ENCODE measurements around the gene TP53INP2. TPM values are rescaled to one million over a fixed set of nuclear protein-coding genes. Genes with fewer than 3 reads are reported as not detected.
A peak's percentile ranks its signal among the peaks of the same experiment; 100 is the strongest.
"Not testable (repeated sequence)": the region's sequence is repeated elsewhere in the genome, so short reads cannot be mapped to it uniquely, and the experiment has no call there.

TP53INP2 gene
- total and polyA plus RNA-seq, 12 donors, result 31.7 to 174 (median 129) TPM

DNA sequence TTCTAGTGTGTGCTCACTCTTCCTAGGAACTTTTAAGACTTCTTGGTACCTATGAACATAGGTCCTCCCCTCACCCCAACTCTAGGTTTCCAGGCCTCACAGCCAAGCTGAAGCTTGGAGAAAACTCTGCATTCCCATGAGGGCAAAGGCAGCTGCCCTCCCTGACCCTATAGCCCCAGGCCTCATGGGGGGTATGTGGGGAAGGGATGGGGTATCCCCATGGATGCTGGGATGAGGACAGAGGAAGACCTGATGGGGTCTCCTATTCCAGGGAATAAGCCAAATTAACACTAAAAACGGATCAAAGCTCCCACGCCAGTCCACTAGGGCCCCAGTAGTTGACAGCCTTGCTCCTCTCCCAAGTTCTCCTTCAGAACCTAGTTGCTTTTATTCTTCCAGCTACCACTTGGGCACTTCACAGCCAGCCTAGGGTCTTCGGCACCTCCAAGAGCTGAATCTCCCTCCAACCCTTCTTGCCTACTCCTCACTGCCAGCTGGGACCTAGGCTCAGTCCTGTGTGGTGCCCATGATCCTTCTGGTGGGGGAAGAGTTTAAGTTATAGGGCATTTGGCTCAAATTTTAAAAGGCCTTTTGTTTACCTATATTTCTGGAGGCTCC is 7.8 kb downstream of the TP53INP2 start:
- DNase-seq, result no peak
- no peaks in the 10 kb centered on the region for H3K9me3 ChIP-seq
- H3K27me3 ChIP-seq, result no peaks in the 10 kb centered on the region
- intact Hi-C loops (cut with DNase I), result no loop called here
- no peak for ATAC-seq
- peak overlapping the region in 3 of 10 donors; percentile 37 to 100 (median 57) for H3K27ac ChIP-seq
- no peak overlapping the region for H3K4me3 ChIP-seq
- no peak for TF ChIP-seq CTCF (IDR thresholded peaks at IDR 0.05)
- 96 to 99% methylated on average over 3 of the region's 3 CpGs for WGBS, 2 donors
- H3K36me3 ChIP-seq, result peaks cover 0 to 66% (median 16%) of the 10 kb centered on the region in 9 donors
- H3K4me1 ChIP-seq, result peaks cover 5 to 68% (median 51%) of the 10 kb centered on the region in 9 donors

DNA sequence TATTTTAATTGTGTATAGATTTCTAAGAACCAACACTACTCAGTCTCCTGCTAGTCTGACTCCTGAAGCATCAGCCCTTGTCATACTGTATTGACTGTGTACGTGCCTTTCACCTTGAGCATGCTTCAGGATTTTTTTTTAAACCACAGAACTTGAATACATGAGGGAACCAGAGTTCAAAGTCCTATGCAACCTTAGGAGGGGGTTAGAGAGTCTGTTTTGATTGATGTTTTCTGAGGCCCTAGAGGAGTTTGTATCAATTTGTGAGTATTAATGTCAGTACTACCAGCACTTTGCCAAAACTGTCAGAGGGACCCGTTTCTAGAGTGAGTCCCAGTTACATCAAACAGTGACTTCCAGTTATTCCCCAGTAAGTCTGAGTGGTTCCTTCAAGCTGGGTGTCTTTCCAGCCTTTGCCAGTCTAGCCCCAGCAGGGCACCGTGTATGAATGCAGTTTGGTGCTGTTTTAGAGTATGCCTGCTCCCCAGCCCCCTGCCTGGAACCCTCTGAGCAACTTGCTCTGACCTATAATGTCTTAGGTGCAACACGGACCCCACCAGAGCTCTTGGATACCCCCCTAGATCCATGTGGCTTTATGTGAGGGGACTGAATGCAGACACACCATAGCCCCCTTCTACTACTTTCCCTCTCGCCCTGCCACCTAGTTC is 8.5 kb downstream of the TP53INP2 start:
- Histone ChIP-seq H3K36me3 (peaks cover 0 to 73% (median 16%) of the 10 kb centered on the region in 9 donors), H3K27me3 (no peaks in the 10 kb centered on the region), H3K9me3 (no peaks in the 10 kb centered on the region), H3K4me1 (peaks cover 2 to 61% (median 43%) of the 10 kb centered on the region in 9 donors), H3K27ac (peak overlapping the region in 7 of 10 donors; percentile 13 to 100 (median 37)), H3K4me3 (no peak overlapping the region)
- no peak for TF ChIP-seq CTCF (IDR thresholded peaks at IDR 0.05)
- 72 to 75% methylated on average over 5 of the region's 5 CpGs for WGBS, 2 donors
- DNase-seq, result no peak
- no peak for ATAC-seq
- intact Hi-C loops (cut with DNase I), result no loop called here

- ATAC-seq (peak in 3 of 8 donors; percentile 7 to 39 (median 14)), DNase-seq (peak in 1 of 2 donors; percentile 52)
- Histone ChIP-seq H3K36me3 (peaks cover 0 to 77% (median 16%) of the 10 kb centered on the region in 9 donors), H3K27ac (peak overlapping the region in 8 of 10 donors; percentile 13 to 100 (median 32)), H3K4me1 (peaks cover 2 to 54% (median 36%) of the 10 kb centered on the region in 9 donors), H3K4me3 (no peak overlapping the region), H3K9me3 (no peaks in the 10 kb centered on the region), H3K27me3 (no peaks in the 10 kb centered on the region)
- no peak for TF ChIP-seq CTCF (IDR thresholded peaks at IDR 0.05)
- intact Hi-C loops (cut with DNase I), result no loop called here
- 52 to 59% methylated on average over 1 of the region's 1 CpG for WGBS, 2 donors
These were observed 9.2 kb downstream of the TP53INP2 start for GRCh38 chr20:34713194-34713943.

DNA sequence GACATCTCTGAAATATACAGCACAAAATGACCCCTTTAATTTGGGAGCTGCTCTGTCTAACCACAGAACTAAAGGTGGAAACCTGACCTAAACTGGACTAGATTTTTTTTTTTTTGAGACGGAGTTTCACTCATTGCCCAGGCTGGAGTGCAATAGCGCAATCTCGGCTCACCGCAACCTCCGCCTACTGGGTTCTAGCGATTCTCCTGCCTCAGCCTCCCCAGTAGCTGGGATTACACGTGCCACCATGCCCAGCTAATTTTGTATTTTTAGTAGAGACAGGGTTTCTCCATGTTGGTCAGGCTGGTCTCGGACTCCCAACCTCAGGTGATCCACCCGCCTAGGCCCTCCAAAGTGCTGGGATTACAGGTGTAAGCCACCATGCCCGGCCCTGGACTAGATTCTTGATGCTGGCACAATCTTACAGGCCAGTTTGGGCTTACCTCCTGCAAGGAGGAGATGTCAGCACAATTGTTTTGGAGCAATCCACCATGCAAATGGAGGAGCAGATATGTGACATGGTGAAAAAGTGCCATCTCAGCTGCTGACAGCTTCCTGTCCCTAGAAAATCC is 9.9 kb downstream of the TP53INP2 start:
- H3K27ac ChIP-seq, result peak overlapping the region in 7 of 10 donors; percentile 13 to 100 (median 37)

More for the DNA sequence above, 9.9 kb downstream of the TP53INP2 start:
- Histone ChIP-seq H3K4me1 (peaks cover 0 to 47% (median 30%) of the 10 kb centered on the region in 9 donors), H3K36me3 (peaks cover 0 to 83% (median 16%) of the 10 kb centered on the region in 9 donors)
- H3K4me3 ChIP-seq; H3K9me3 ChIP-seq; DNase-seq; ATAC-seq; intact Hi-C loops (cut with DNase I); H3K27me3 ChIP-seq: not testable (repeated sequence)
- WGBS, 2 donors, result 89 to 93% methylated on average over 10 of the region's 10 CpGs

Data from heart right ventricle (tissue), 16 donors.